K562 (cell line): ENCODE data around the gene SORCS2. TPM values are rescaled to one million over a fixed set of nuclear protein-coding genes. Genes with fewer than 3 reads are reported as not detected.

Source experiments
- ATAC-seq: fragments of 200-7000 bp; cut with Tn5 transposase; 3 replicates; pipeline ENCODE4 v1.9.1; 2020; ENCODE audit warnings: moderate library complexity
- BruUV-seq: library from RNA; stranded (reverse); fragments of 400-500 nt; replicated peaks from 2 replicates; lab custom pipeline; 2021; lab: Mats Ljungman, UMichigan
- CTCF ChIA-PET: fragments of 300-600 bp; formaldehyde crosslinking; extraction: SDS; loops from one replicate; lab custom pipeline; 2021; ENCODE audit warnings: low intra/inter-chr PET ratio; lab: Yijun Ruan, JAX
- POLR2A ChIA-PET: fragments of 300-600, 350-650 bp; sonication (Branson Sonifier 250); formaldehyde crosslinking; extraction: SDS; loops from one replicate; lab custom pipeline; 2021; ENCODE audit warnings: antibody characterized with exemption, inconsistent platforms; lab: Yijun Ruan, JAX
- DNase-seq, 4 experiments: peaks; one replicate each; pipeline versions ENCODE4 v3.0.0 to v3.0.0-alpha.2; 2011 to 2018; ENCODE audit warnings: low spot score in 3 of 4, mixed read lengths in 3 of 4; ENCODE audit errors: extremely low read depth in 1 of 4
- FAIRE-seq: peaks from 2 replicates; lab custom pipeline; 2011; peaks lifted over from hg19 to GRCh38; lab: Jason Lieb, UNC
- H2AFZ ChIP-seq: 2 replicates; pipeline ENCODE4 v1.6.0; 2011; ENCODE audit warnings: low read depth, low read length, control low read depth, inconsistent platforms
- H3K27ac ChIP-seq: fragments of 200-600 bp; 3 replicates; pipeline ENCODE4 v1.8.0; 2011; ENCODE audit warnings: low read depth, mild to moderate bottlenecking, control low read depth, inconsistent platforms, low read length, moderate library complexity, mixed read lengths; ENCODE audit errors: extremely low read depth
- H3K27me3 ChIP-seq, 2 experiments: fragments of 300-600 bp in 1 of 2; 2 replicates in 1 of 2; 3 replicates in 1 of 2; pipeline versions ENCODE4 v1.6.0 to v1.8.0; 2011; ENCODE audit warnings: inconsistent platforms in 2 of 2, low read length in 2 of 2, mild to moderate bottlenecking in 1 of 2, mixed read lengths in 1 of 2, moderate library complexity in 1 of 2; ENCODE audit not compliant: control insufficient read depth in 2 of 2, insufficient read depth in 2 of 2
- H3K36me3 ChIP-seq: fragments of 300-600 bp; 3 replicates; pipeline ENCODE4 v1.8.0; 2011; ENCODE audit warnings: mild to moderate bottlenecking, low read length, inconsistent platforms; ENCODE audit not compliant: control insufficient read depth, insufficient read depth
- H3K4me1 ChIP-seq, 2 experiments: fragments of 200-600 bp in 1 of 2; replicated peaks in 1 of 2; 2 replicates in 1 of 2; 3 replicates in 1 of 2; pipeline versions ENCODE4 v1.5.1 to v1.8.0; 2011; ENCODE audit warnings: inconsistent platforms in 2 of 2, low read length in 2 of 2, mild to moderate bottlenecking in 1 of 2, mixed read lengths in 1 of 2, moderate library complexity in 1 of 2; ENCODE audit not compliant: control insufficient read depth in 2 of 2, insufficient read depth in 2 of 2
- H3K4me2 ChIP-seq: 2 replicates; pipeline ENCODE4 v1.6.1; 2011; ENCODE audit warnings: low read length, control low read depth, inconsistent platforms, mixed read lengths; ENCODE audit not compliant: insufficient read depth
- H3K4me3 ChIP-seq: fragments of 200-600 bp; sonication (generic), shearing (Covaris generic); 2 replicates; pipeline ENCODE4 v1.5.1; 2016; ENCODE audit warnings: control low read depth, inconsistent platforms
- H3K79me2 ChIP-seq: fragments of 200-600 bp; 3 replicates; pipeline ENCODE4 v1.8.0; 2011; ENCODE audit warnings: low read length, inconsistent platforms; ENCODE audit not compliant: control insufficient read depth, insufficient read depth
- H3K9ac ChIP-seq, 2 experiments: 2 replicates each; pipeline versions ENCODE4 v1.6.0 to v1.6.1; 2011; ENCODE audit warnings: low read depth in 2 of 2, low read length in 2 of 2, control low read depth in 1 of 2, inconsistent platforms in 1 of 2, mild to moderate bottlenecking in 1 of 2, mixed read lengths in 1 of 2; ENCODE audit not compliant: insufficient read depth in 1 of 2
- H3K9me1 ChIP-seq: one replicate; pipeline ENCODE4 v1.6.0; 2011; ENCODE audit warnings: inconsistent platforms, mild to moderate bottlenecking, low read length, moderate library complexity; ENCODE audit not compliant: control insufficient read depth, insufficient read depth
- H3K9me3 ChIP-seq: replicated peaks from 2 replicates; pipeline ENCODE4 v1.5.1; 2011; ENCODE audit warnings: low read depth, low read length, inconsistent platforms; ENCODE audit not compliant: control insufficient read depth, insufficient read depth
- H4K20me1 ChIP-seq: replicated peaks from 2 replicates; pipeline ENCODE4 v1.6.1; 2011; ENCODE audit warnings: low read length, inconsistent platforms, mixed read lengths; ENCODE audit not compliant: control insufficient read depth, insufficient read depth
- ASH1L ChIP-seq: fragments of 450-650 bp; IDR thresholded peaks from 2 replicates; pipeline ENCODE4 v1.6.1; 2018; ENCODE audit warnings: borderline replicate concordance, mild to moderate bottlenecking, low read depth; ENCODE audit not compliant: partially characterized antibody
- BCLAF1 ChIP-seq, 2 experiments: fragments of 450-650 bp in 1 of 2; IDR thresholded peaks; 2 replicates each; pipeline ENCODE4 v1.6.1; 2011 to 2017; ENCODE audit warnings: low read depth in 2 of 2, antibody characterized with exemption in 1 of 2, borderline replicate concordance in 1 of 2, low read length in 1 of 2, mild to moderate bottlenecking in 1 of 2, mixed read lengths in 1 of 2; ENCODE audit not compliant: control insufficient read depth in 1 of 2
- ETV6 ChIP-seq, 3 experiments: fragments of 150-350 bp in 1 of 3; sonication (generic) in 1 of 3; formaldehyde crosslinking in 1 of 3; IDR thresholded peaks; 2 replicates each; pipeline versions ENCODE4 v1.6.1 to v1.8.0; 2014 to 2022; ENCODE audit warnings: borderline replicate concordance in 2 of 3, low read depth in 2 of 3, antibody characterized with exemption in 1 of 3, low read length in 1 of 3, mild to moderate bottlenecking in 1 of 3, missing genetic modification reagents in 1 of 3
- EZH2 ChIP-seq: IDR thresholded peaks from 2 replicates; pipeline ENCODE4 v1.6.1; 2012; ENCODE audit warnings: low read depth, mild to moderate bottlenecking, inconsistent platforms, low read length, borderline replicate concordance
- KDM1A ChIP-seq, 2 experiments: fragments of 450-650 bp; IDR thresholded peaks; 2 replicates each; pipeline ENCODE4 v1.6.1; 2016; ENCODE audit warnings: mild to moderate bottlenecking in 2 of 2
- MTA1 ChIP-seq: fragments of 450-650 bp; IDR thresholded peaks from 2 replicates; pipeline ENCODE4 v1.6.1; 2017; ENCODE audit warnings: borderline replicate concordance
- PHB2 ChIP-seq: fragments of 450-650 bp; IDR thresholded peaks from 2 replicates; pipeline ENCODE4 v1.6.1; 2017; ENCODE audit warnings: low read depth
- ZBTB11 ChIP-seq, 3 experiments: fragments of 200-800 bp in 1 of 3; fragments of 250-450 bp in 1 of 3; fragments of 450-650 bp in 1 of 3; sonication (Bioruptor Pico) in 1 of 3; sonication (Bioruptor generic) in 1 of 3; formaldehyde crosslinking in 1 of 3; IDR thresholded peaks; 2 replicates each; pipeline versions ENCODE4 v1.6.1 to v1.8.0; 2016 to 2022; ENCODE audit warnings: mild to moderate bottlenecking in 2 of 3, missing genetic modification characterization in 2 of 3, missing compliant biosample characterization in 1 of 3, moderate library complexity in 1 of 3
- ZNF263 ChIP-seq: sonication (generic); formaldehyde crosslinking; IDR thresholded peaks from 2 replicates; pipeline ENCODE4 v1.8.0; 2022; ENCODE audit warnings: mild to moderate bottlenecking, missing genetic modification reagents, borderline replicate concordance
- WGBS: fragments of 100-300 bp; shearing (Covaris generic); methylation state at CpG from one replicate; pipeline ENCODE4 v1.1.6; 2016; ENCODE audit warnings: low coverage, mixed read lengths; ENCODE audit not compliant: insufficient coverage; ENCODE audit errors: missing lambda C conversion rate; 5-methylcytosine and 5-hydroxymethylcytosine counted together
- in situ Hi-C: fragments of 300-500 bp; cut with MboI; formaldehyde crosslinking; loops from 4 replicates; pipeline ENCODE4 v1.15.0; 2018; ENCODE audit warnings: inconsistent platforms, mixed read lengths
- intact Hi-C: fragments of 100-400 bp; cut with micrococcal nuclease; formaldehyde crosslinking; loops from 2 replicates; pipeline ENCODE4 v1.14.2; 2022
- polyA plus RNA-seq, 8 experiments: library from polyadenylated mRNA; depleted of rRNA in 4 of 8; stranded (reverse) in 5 of 8; unstranded in 3 of 8; fragments of >200 nt; fragmentation: Nextera tagmentation in 2 of 8; fragmentation: Illumina TruSeq in 1 of 8; extraction: Ambion mirVana in 2 of 8; extraction: Trizol in 1 of 8; gene quantifications; 2 replicates each; pipeline versions ENCODE4 v1.2.1 to v1.2.3, GENCODE V29; 2011 to 2014; ENCODE audit warnings: inconsistent platforms in 1 of 8, missing spikeins in 1 of 8
- total RNA-seq, 7 experiments: library from RNA; depleted of rRNA in 6 of 7; stranded (reverse); fragments of >200 nt in 6 of 7; fragmentation: Illumina TruSeq in 2 of 7; extraction: Trizol in 2 of 7; gene quantifications; 2 replicates each; pipeline versions ENCODE4 v1.2.1 to v1.2.3, GENCODE V29; 2011 to 2021; ENCODE audit warnings: low replicate concordance in 1 of 7

The SORCS2 gene
- total and polyA plus RNA-seq, 9 of the 15 experiments (the other 6 are each of a cell fraction or from before 2014, with no cell fraction given), result not detected

GRCh38 chr4:7256984-7257810 lies 64.9 kb downstream of the SORCS2 start:
- no peak for ATAC-seq
- Histone ChIP-seq H4K20me1 (no peaks in the 10 kb centered on the region; the same call in 1 of the 2 replicates), H3K36me3 (no peaks in the 10 kb centered on the region), H2AFZ (no peak overlapping the region), H3K9ac (no peak overlapping the region), H3K4me2 (no peak overlapping the region), H3K9me3 (no peaks in the 10 kb centered on the region), H3K27me3 (peaks cover 7 to 44% of the 10 kb centered on the region in 2 experiments), H3K9me1 (no peaks in the 10 kb centered on the region), H3K4me3 (no peak overlapping the region), H3K79me2 (no peaks in the 10 kb centered on the region), H3K4me1 (peaks cover 0 to under 1% of the 10 kb centered on the region in 2 experiments; a peak in 2 of 5 replicates), H3K27ac (no peak overlapping the region)
- ChIA-PET CTCF (no interaction called here), POLR2A (interaction anchor here (0.6 to 0.7 kb wide), 2 partner anchors 558 to 695 kb away, joined by 4 to 5 read pairs; no protein-coding TSS in a partner anchor)
- intact Hi-C loops, result no loop called here
- in situ Hi-C loops, result no loop called here
- 0% methylated on average over 14 of the region's 17 CpGs for WGBS
- DNase-seq, result no peak
- no peak for FAIRE-seq
- TF ChIP-seq EZH2, result no peak
- TF ChIP-seq ZNF263 (CRISPR knock-in tag), result no peak
- TF ChIP-seq ASH1L, result no peak
- TF ChIP-seq ETV6 (IDR thresholded peaks at IDR 0.05; ENCODE audit: borderline replicate concordance in 1 of 2, low read depth in 2 of 2, low read length in 1 of 2), result no peak
- no peak for TF ChIP-seq ETV6 (CRISPR knock-in tag; IDR thresholded peaks at IDR 0.05; ENCODE audit: borderline replicate concordance)
- no peak for TF ChIP-seq PHB2
- no peak for TF ChIP-seq BCLAF1 (IDR thresholded peaks at IDR 0.05; ENCODE audit: borderline replicate concordance in 1 of 2, control insufficient read depth in 1 of 2, low read depth in 2 of 2, low read length in 1 of 2)
- no peak for TF ChIP-seq MTA1
- no peak for TF ChIP-seq ZBTB11 (CRISPR knock-in tag; IDR thresholded peaks at IDR 0.05)
- TF ChIP-seq KDM1A (IDR thresholded peaks at IDR 0.05), result no peak
- no TSS peak for BruUV-seq
